ENCODE measurements around the gene HSPA12B. TPM values are rescaled to one million over a fixed set of nuclear protein-coding genes. Genes with fewer than 3 reads are reported as not detected.

HSPA12B gene
- total RNA-seq, 4 donors from 2014 or later = 7.7 to 58.2 (median 19.3) TPM

GRCh38 chr20:3741836-3742458 lies 9.5 kb downstream of the HSPA12B start:
- no peak for ATAC-seq (ENCODE audit: low FRiP score)
- no peak for DNase-seq (ENCODE audit: low spot score)
- no peak for TF ChIP-seq CTCF (IDR thresholded peaks at IDR 0.05)

GRCh38 chr20:3743251-3743650 lies 10.8 kb downstream of the HSPA12B start:
- no peak for DNase-seq (ENCODE audit: low spot score)
- no peak for ATAC-seq (ENCODE audit: low FRiP score)
- no peak for TF ChIP-seq CTCF (IDR thresholded peaks at IDR 0.05)

- no peak for TF ChIP-seq CTCF (IDR thresholded peaks at IDR 0.05)
- ATAC-seq (ENCODE audit: low FRiP score) (no peak), DNase-seq (ENCODE audit: low spot score) (no peak)
These were observed 11.6 kb downstream of the HSPA12B start for GRCh38 chr20:3744037-3744436.

- no peak for DNase-seq (ENCODE audit: low spot score)
- no peak for TF ChIP-seq CTCF (IDR thresholded peaks at IDR 0.05)
- ATAC-seq (ENCODE audit: low FRiP score) = no peak
These were observed 12.6 kb downstream of the HSPA12B start for GRCh38 chr20:3744806-3745685.

GRCh38 chr20:3745686-3746173 lies 13.2 kb downstream of the HSPA12B start:
- no peak for TF ChIP-seq CTCF (IDR thresholded peaks at IDR 0.05)
- ATAC-seq (ENCODE audit: low FRiP score) (no peak), DNase-seq (ENCODE audit: low spot score) (no peak)

GRCh38 chr20:3747471-3747870 lies 15.0 kb downstream of the HSPA12B start:
- ATAC-seq (ENCODE audit: low FRiP score) (no peak), DNase-seq (ENCODE audit: low spot score) (no peak)
- TF ChIP-seq CTCF (IDR thresholded peaks at IDR 0.05) = no peak
